ELF-1 (cell line): Measurements from ENCODE around the gene SORT1.
A peak's percentile ranks its signal among the peaks of the same experiment; 100 is the strongest.

Source experiments
- DNase-seq: peaks from one replicate; pipeline ENCODE4 v3.0.0-alpha.2; 2016; ENCODE audit warnings: low read depth, low spot score

The SORT1 gene

DNA sequence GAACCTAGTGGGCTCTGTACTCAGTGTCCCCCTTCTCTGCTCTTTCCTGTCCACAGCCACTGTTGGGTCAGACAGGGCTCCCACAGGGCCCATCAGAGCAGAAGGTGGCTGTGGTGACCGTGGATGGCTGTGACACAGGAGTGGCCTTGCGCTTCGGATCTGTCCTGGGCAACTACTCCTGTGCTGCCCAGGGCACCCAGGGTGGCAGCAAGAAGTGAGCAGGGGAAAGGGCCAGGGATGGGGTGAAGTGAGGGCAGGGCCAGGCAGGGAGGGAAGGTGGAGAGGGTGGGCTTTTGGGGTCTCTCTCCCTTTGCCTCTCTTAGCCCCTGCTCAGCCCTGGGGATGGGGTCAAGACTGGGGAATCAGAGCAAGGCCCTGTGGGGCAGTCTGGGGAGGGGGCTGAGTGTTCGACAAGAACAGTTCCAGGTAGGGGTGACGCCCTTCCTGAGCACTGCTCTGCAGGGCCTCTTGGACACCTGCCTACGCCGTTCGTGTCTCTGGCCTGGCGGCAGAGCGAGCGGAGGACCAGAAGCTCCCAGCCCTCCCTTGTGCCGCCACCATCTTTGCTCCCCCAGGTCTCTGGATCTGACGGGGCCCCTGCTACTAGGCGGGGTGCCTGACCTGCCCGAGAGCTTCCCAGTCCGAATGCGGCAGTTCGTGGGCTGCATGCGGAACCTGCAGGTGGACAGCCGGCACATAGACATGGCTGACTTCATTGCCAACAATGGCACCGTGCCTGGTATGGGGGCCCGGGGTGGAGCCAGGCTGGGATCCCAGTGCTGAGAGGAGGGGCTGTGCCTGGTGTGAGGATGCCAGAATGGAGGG, 135.3 kb downstream of the SORT1 start:
- DNase-seq: no peak

DNA sequence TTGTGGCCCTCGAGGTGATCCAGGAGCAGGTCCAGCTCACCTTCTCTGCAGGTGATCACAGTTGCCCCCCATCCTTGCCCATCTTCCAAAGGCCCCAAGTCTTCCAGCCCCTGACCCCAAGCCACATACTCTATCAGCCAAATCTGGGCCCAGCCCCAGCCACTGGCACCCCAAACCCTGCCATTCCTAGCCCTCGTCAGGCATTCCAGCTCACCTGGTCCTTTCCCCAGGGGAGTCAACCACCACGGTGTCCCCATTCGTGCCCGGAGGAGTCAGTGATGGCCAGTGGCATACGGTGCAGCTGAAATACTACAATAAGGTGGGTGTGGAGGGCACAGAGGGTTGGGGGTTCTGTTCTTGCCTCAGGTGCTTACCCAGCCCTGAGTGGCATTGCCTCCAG, 136.1 kb downstream of the SORT1 start:
- no peak for DNase-seq

DNA sequence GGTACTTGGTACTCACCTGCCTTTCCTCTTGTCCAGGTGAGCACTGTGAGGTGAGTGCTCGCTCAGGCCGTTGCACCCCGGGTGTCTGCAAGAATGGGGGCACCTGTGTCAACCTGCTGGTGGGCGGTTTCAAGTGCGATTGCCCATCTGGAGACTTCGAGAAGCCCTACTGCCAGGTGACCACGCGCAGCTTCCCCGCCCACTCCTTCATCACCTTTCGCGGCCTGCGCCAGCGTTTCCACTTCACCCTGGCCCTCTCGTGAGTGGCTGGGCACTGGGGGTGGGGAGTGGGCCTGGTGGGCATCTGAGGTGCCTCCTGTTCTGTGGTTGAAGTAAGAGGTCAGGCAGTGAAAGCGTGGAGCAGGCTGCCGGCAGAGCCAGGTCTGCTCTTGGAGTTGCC, 136.7 kb downstream of the SORT1 start:
- no peak for DNase-seq

DNA sequence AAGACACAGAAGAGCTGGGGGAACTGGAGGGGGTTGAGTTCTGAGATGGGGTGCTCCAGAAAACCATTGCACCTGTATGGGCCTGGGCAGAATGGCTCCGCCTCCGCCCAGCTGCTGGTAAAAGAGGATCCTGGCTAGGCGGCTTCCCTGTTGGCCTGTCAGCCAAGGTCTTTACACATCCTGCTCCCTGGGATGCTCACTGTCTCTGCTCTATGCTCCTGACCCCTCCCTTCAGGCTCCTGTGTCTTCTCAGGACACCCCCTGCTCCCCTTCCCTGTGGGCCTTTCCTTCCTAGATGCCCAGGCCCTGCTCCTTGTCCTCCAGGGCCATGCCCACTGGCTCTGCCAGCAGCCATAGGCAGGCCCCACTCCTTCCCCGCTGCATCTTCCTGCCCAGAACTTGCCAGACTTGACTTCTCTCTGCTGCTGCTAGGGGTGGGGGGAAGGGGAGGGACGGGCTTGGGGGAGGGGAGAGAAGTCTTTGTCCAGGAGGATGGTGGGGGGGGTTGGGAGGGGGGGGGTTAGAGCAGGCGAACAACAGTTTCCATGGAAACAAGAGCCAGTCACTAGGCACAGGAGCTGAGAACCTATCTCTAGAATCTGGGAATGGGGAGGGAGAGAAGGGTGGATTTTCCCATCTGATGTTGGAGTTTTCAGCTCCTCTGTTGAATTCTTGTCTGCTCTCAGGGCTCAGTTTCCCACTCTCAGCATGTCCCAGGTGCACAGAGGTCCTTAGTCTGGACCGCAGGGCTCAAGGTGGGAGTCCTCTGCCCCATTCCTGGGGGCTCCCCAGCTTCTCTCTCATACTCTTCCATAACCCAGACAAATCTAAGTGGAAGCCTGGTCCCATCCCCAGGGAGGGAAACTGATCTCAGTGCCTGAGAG, 137.8 kb downstream of the SORT1 start:
- DNase-seq: peak; percentile 44
